GM12878 (cell line): ENCODE data around the gene EIF3M. TPM values are rescaled to one million over a fixed set of nuclear protein-coding genes. Genes with fewer than 3 reads are reported as not detected.

ENCODE experiments used
- ATAC-seq: fragments of 200-7000 bp; cut with Tn5 transposase; 3 replicates; pipeline ENCODE4 v1.9.1; 2020; ENCODE audit warnings: mild to moderate bottlenecking, moderate library complexity
- BruUV-seq: library from RNA; stranded (reverse); fragments of 400-500 nt; replicated peaks from 2 replicates; lab custom pipeline; 2021; lab: Mats Ljungman, UMichigan
- CTCF ChIA-PET: fragments of 300-600 bp; sonication (Branson Sonifier 250); formaldehyde crosslinking; extraction: SDS; loops from one replicate; lab custom pipeline; 2021; ENCODE audit warnings: inconsistent platforms; lab: Yijun Ruan, JAX
- POLR2A ChIA-PET: fragments of 350-600 bp; formaldehyde crosslinking; extraction: SDS; loops from one replicate; lab custom pipeline; 2021; ENCODE audit warnings: inconsistent platforms; lab: Charles Lee
- RAD21 ChIA-PET: fragments of 300-600 bp; sonication (Branson Sonifier 250); formaldehyde crosslinking; loops from one replicate; lab custom pipeline; 2023; ENCODE audit warnings: antibody characterized with exemption; ENCODE audit not compliant: unreplicated experiment; lab: Charles Lee
- SMC1A ChIA-PET: fragments of 300-600 bp; sonication (Branson Sonifier 250); formaldehyde crosslinking; loops from one replicate; lab custom pipeline; 2023; ENCODE audit not compliant: unreplicated experiment, uncharacterized antibody; lab: Charles Lee
- DNase-seq: peaks from one replicate; pipeline ENCODE4 v3.0.0-alpha.2; 2011; ENCODE audit warnings: low read depth, low spot score
- FAIRE-seq: peaks from 3 replicates; lab custom pipeline; 2011; peaks lifted over from hg19 to GRCh38; lab: Jason Lieb, UNC
- H2AFZ ChIP-seq: 2 replicates; pipeline ENCODE4 v1.6.0; 2011; ENCODE audit warnings: low read depth, low read length, control low read depth; ENCODE audit not compliant: control insufficient read depth
- H3K27ac ChIP-seq: 2 replicates; pipeline ENCODE4 v1.5.1; 2011; ENCODE audit warnings: control low read depth; ENCODE audit not compliant: control insufficient read depth, insufficient read depth
- H3K27me3 ChIP-seq, 2 experiments: replicated peaks in 1 of 2; 2 replicates each; pipeline versions ENCODE4 v1.6.0 to v1.6.1; 2011; ENCODE audit warnings: low read length in 1 of 2; ENCODE audit not compliant: control insufficient read depth in 2 of 2, insufficient read depth in 2 of 2
- H3K36me3 ChIP-seq, 2 experiments: 2 replicates each; pipeline ENCODE4 v1.5.1; 2011; ENCODE audit warnings: low read length in 1 of 2; ENCODE audit not compliant: control insufficient read depth in 2 of 2, insufficient read depth in 2 of 2
- H3K4me1 ChIP-seq: 2 replicates; pipeline ENCODE4 v1.6.1; 2011; ENCODE audit warnings: mild to moderate bottlenecking, low read length, moderate library complexity, mixed read lengths; ENCODE audit not compliant: control insufficient read depth, insufficient read depth
- H3K4me2 ChIP-seq: 2 replicates; pipeline ENCODE4 v1.6.0; 2011; ENCODE audit warnings: control low read depth; ENCODE audit not compliant: control insufficient read depth, insufficient read depth
- H3K4me3 ChIP-seq: fragments of 200-600 bp; sonication (generic); 2 replicates; pipeline ENCODE4 v1.5.1; 2016
- H3K79me2 ChIP-seq: 2 replicates; pipeline ENCODE4 v1.6.0; 2011; ENCODE audit warnings: low read length; ENCODE audit not compliant: control insufficient read depth, insufficient read depth
- H3K9ac ChIP-seq: 2 replicates; pipeline ENCODE4 v1.8.0; 2011; ENCODE audit warnings: low read length, control low read depth, mixed read lengths; ENCODE audit not compliant: control insufficient read depth, insufficient read depth
- H3K9me3 ChIP-seq: replicated peaks from 3 replicates; pipeline ENCODE4 v1.5.1; 2011; ENCODE audit warnings: mild to moderate bottlenecking, low read length; ENCODE audit not compliant: control insufficient read depth, insufficient read depth
- H4K20me1 ChIP-seq: 2 replicates; pipeline ENCODE4 v1.6.0; 2011; ENCODE audit not compliant: control insufficient read depth, insufficient read depth
- BCL3 ChIP-seq: IDR thresholded peaks from 2 replicates; pipeline ENCODE4 v1.6.1; 2011; ENCODE audit warnings: borderline replicate concordance, low read depth, mild to moderate bottlenecking, moderate library complexity, low read length; ENCODE audit not compliant: insufficient read depth, poor library complexity, severe bottlenecking
- ELK1 ChIP-seq: IDR thresholded peaks from 2 replicates; pipeline ENCODE4 v1.6.1; 2012; ENCODE audit warnings: low read depth, low read length, improper control_type of control experiment
- GATAD2B ChIP-seq: fragments of 450-650 bp; conservative IDR thresholded peaks from 2 replicates; pipeline ENCODE4 v1.6.1; 2017; ENCODE audit warnings: low read depth, mild to moderate bottlenecking, moderate library complexity
- HDAC2 ChIP-seq: fragments of 200-600 bp; sonication (generic); IDR thresholded peaks from 2 replicates; pipeline ENCODE4 v1.6.1; 2017
- JUNB ChIP-seq: IDR thresholded peaks from 2 replicates; pipeline ENCODE4 v1.6.1; 2016; ENCODE audit warnings: antibody characterized with exemption, mild to moderate bottlenecking
- MEF2A ChIP-seq: IDR thresholded peaks from 2 replicates; pipeline ENCODE4 v1.6.1; 2011; ENCODE audit warnings: low read depth, mild to moderate bottlenecking, low read length, moderate library complexity; ENCODE audit not compliant: insufficient read depth
- MTA3 ChIP-seq: IDR thresholded peaks from 2 replicates; pipeline ENCODE4 v1.6.1; 2012; ENCODE audit warnings: low read length, inconsistent platforms, borderline replicate concordance
- MXI1 ChIP-seq: fragments of 150-350 bp; IDR thresholded peaks from 2 replicates; pipeline ENCODE4 v1.6.1; 2011; ENCODE audit warnings: low read depth, mild to moderate bottlenecking, inconsistent platforms, low read length, improper control_type of control experiment
- NFIC ChIP-seq: IDR thresholded peaks from 2 replicates; pipeline ENCODE4 v1.6.1; 2012; ENCODE audit warnings: low read depth, mild to moderate bottlenecking, inconsistent platforms, low read length, moderate library complexity
- POLR2AphosphoS2 ChIP-seq: IDR thresholded peaks from 2 replicates; pipeline ENCODE4 v1.6.1; 2011; ENCODE audit warnings: low read depth, mild to moderate bottlenecking, low read length, improper control_type of control experiment, moderate library complexity
- RCOR1 ChIP-seq: conservative IDR thresholded peaks from 2 replicates; pipeline ENCODE4 v1.6.1; 2012; ENCODE audit warnings: low read depth, low read length, improper control_type of control experiment
- RUNX3 ChIP-seq: IDR thresholded peaks from 2 replicates; pipeline ENCODE4 v1.6.1; 2012; ENCODE audit warnings: low read length, inconsistent platforms
- SMARCA5 ChIP-seq: fragments of 450-650 bp; IDR thresholded peaks from 2 replicates; pipeline ENCODE4 v1.6.1; 2017; ENCODE audit warnings: mild to moderate bottlenecking
- TARDBP ChIP-seq: IDR thresholded peaks from 2 replicates; pipeline ENCODE4 v1.6.1; 2016; ENCODE audit warnings: borderline replicate concordance
- WRNIP1 ChIP-seq: IDR thresholded peaks from 2 replicates; pipeline ENCODE4 v1.6.1; 2011; ENCODE audit warnings: low read depth, low read length, improper control_type of control experiment, borderline replicate concordance
- ZNF24 ChIP-seq: fragments of 450-650 bp; IDR thresholded peaks from 2 replicates; pipeline ENCODE4 v1.6.1; 2017; ENCODE audit warnings: antibody characterized with exemption, mild to moderate bottlenecking
- ZZZ3 ChIP-seq: IDR thresholded peaks from 2 replicates; pipeline ENCODE4 v1.6.1; 2011; ENCODE audit warnings: low read depth; ENCODE audit not compliant: control insufficient read depth, insufficient read length
- WGBS: methylation state at CpG from one replicate; pipeline ENCODE4 v1.1.6; 2016; ENCODE audit warnings: low lambda C conversion rate; ENCODE audit not compliant: insufficient replicate concordance, insufficient coverage; ENCODE audit errors: missing lambda C conversion rate; 5-methylcytosine and 5-hydroxymethylcytosine counted together
- in situ Hi-C: fragments of 300-500 bp; cut with MboI; formaldehyde crosslinking; loops from 9 replicates; pipeline ENCODE4 v1.14.3; 2018; ENCODE audit warnings: mixed read lengths
- intact Hi-C: fragments of 100-400 bp; cut with micrococcal nuclease; formaldehyde crosslinking; loops from one replicate; pipeline ENCODE4 v1.14.2; 2022; ENCODE audit not compliant: unreplicated experiment
- polyA plus RNA-seq, 11 experiments: library from polyadenylated mRNA; depleted of rRNA in 4 of 11; unstranded in 6 of 11; stranded (reverse) in 5 of 11; fragments of >200 nt; fragmentation: Nextera tagmentation in 4 of 11; fragmentation: Illumina TruSeq in 1 of 11; extraction: Ambion mirVana in 4 of 11; extraction: Trizol in 1 of 11; gene quantifications; 1 replicate in 1 of 11; 2 replicates in 10 of 11; pipeline versions ENCODE4 v1.2.1 to v1.2.3, GENCODE V29; 2011 to 2016; ENCODE audit warnings: inconsistent platforms in 2 of 11, missing spikeins in 2 of 11, low read depth in 1 of 11
- total RNA-seq, 4 experiments: library from RNA; depleted of rRNA in 3 of 4; stranded (reverse); fragments of >200 nt in 3 of 4; fragmentation: Illumina TruSeq in 1 of 4; extraction: Trizol in 1 of 4; gene quantifications; 2 replicates each; pipeline versions ENCODE4 v1.2.1 to v1.2.3, GENCODE V29; 2013 to 2021
- TF ChIP-seq, protein P1 (sequence below): fragments of 450-650 bp; IDR thresholded peaks from 2 replicates; pipeline ENCODE4 v1.6.1; 2016; ENCODE audit warnings: mild to moderate bottlenecking, moderate library complexity, borderline replicate concordance

EIF3M gene
- total and polyA plus RNA-seq, 10 of the 15 experiments (the other 5 are each of a cell fraction or from before 2014, with no cell fraction given), result 392 to 1,205 (median 593) TPM

DNA sequence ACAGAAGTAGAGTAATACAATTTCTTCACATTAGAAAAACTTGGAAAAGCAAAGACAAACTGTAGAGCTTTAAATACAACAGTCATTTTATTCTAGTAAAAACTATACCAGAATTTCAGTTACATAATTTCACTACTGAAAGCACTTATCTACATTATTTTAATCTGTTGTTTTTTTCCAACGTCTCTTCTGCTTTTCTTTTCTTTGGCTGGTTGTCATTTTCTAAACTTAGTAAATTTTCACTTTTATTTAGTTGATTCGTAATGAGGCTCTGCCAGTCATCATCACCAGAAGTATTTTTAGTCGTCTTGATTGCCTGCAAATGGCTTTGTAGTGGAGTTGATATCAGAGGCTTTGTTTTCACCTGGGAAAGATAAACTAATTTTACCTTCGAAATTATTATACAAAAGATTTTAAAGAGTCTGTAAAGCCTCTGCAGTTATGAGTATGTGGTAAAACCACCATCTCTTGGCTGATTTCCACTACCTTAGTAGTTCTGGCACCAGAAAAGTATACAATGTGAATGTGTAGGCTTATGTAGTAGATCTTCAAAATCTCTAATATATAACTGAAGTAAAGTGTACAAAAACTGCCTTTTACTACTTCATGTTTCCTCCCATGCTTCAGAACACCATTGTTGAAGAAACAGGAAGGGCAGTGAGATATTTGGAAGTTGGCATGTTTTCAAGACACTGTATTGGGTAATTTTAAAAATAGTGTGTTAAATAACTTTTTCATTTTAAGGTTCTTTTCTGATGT, 19.2 kb downstream of the EIF3M start:
- no peak for FAIRE-seq
- no TSS peak for BruUV-seq
- Histone ChIP-seq H3K27ac (no peak overlapping the region), H3K9me3 (no peaks in the 10 kb centered on the region; the same call in 1 of the 3 replicates), H3K36me3 (peaks cover 2 to 22% of the 10 kb centered on the region in 2 experiments), H3K4me1 (no peaks in the 10 kb centered on the region), H3K79me2 (no peaks in the 10 kb centered on the region; the same call in 1 of the 2 replicates), H2AFZ (no peak overlapping the region), H3K9ac (no peak overlapping the region), H3K4me2 (no peak overlapping the region), H3K4me3 (no peak overlapping the region), H4K20me1 (no peaks in the 10 kb centered on the region), H3K27me3 (no peaks in the 10 kb centered on the region)
- CTCF ChIA-PET, result no interaction called here
- 53% methylated on average over 4 of the region's 4 CpGs for WGBS
- DNase-seq, result no peak
- intact Hi-C loops (no loop called here), in situ Hi-C loops (no loop called here)
- POLR2A ChIA-PET, result no interaction called here
- RAD21 ChIA-PET, result no interaction called here
- SMC1A ChIA-PET, result no interaction called here
- ATAC-seq, result no peak
- no peak for TF ChIP-seq POLR2AphosphoS2
- no peak for TF ChIP-seq HDAC2
- TF ChIP-seq MTA3, result no peak
- TF ChIP-seq ELK1, result no peak
- no peak for TF ChIP-seq RCOR1
- 0 out of 2 replicates have a peak, but pooled peaks have one; percentile 31 for TF ChIP-seq MEF2A
- TF ChIP-seq JUNB, result peak; percentile 55
- TF ChIP-seq ZZZ3, result no peak
- no peak for TF ChIP-seq TARDBP
- TF ChIP-seq WRNIP1, result no peak
- TF ChIP-seq, protein P1, sequence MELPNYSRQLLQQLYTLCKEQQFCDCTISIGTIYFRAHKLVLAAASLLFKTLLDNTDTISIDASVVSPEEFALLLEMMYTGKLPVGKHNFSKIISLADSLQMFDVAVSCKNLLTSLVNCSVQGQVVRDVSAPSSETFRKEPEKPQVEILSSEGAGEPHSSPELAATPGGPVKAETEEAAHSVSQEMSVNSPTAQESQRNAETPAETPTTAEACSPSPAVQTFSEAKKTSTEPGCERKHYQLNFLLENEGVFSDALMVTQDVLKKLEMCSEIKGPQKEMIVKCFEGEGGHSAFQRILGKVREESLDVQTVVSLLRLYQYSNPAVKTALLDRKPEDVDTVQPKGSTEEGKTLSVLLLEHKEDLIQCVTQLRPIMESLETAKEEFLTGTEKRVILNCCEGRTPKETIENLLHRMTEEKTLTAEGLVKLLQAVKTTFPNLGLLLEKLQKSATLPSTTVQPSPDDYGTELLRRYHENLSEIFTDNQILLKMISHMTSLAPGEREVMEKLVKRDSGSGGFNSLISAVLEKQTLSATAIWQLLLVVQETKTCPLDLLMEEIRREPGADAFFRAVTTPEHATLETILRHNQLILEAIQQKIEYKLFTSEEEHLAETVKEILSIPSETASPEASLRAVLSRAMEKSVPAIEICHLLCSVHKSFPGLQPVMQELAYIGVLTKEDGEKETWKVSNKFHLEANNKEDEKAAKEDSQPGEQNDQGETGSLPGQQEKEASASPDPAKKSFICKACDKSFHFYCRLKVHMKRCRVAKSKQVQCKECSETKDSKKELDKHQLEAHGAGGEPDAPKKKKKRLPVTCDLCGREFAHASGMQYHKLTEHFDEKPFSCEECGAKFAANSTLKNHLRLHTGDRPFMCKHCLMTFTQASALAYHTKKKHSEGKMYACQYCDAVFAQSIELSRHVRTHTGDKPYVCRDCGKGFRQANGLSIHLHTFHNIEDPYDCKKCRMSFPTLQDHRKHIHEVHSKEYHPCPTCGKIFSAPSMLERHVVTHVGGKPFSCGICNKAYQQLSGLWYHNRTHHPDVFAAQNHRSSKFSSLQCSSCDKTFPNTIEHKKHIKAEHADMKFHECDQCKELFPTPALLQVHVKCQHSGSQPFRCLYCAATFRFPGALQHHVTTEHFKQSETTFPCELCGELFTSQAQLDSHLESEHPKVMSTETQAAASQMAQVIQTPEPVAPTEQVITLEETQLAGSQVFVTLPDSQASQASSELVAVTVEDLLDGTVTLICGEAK, result no peak
- no peak for TF ChIP-seq MXI1
- no peak for TF ChIP-seq BCL3
- TF ChIP-seq NFIC, result peak; percentile 55; the same call in 1 of the 2 replicates
- TF ChIP-seq ZNF24, result no peak
- peak; percentile 31; the same call in 1 of the 2 replicates for TF ChIP-seq RUNX3
- no peak for TF ChIP-seq GATAD2B
- no peak for TF ChIP-seq SMARCA5
